ENCODE measurements around the gene GRPEL1. TPM values are rescaled to one million over a fixed set of nuclear protein-coding genes. Genes with fewer than 3 reads are reported as not detected.

GRPEL1 gene
- total RNA-seq, 1 experiment from 2014 or later = 80.1 TPM

DNA sequence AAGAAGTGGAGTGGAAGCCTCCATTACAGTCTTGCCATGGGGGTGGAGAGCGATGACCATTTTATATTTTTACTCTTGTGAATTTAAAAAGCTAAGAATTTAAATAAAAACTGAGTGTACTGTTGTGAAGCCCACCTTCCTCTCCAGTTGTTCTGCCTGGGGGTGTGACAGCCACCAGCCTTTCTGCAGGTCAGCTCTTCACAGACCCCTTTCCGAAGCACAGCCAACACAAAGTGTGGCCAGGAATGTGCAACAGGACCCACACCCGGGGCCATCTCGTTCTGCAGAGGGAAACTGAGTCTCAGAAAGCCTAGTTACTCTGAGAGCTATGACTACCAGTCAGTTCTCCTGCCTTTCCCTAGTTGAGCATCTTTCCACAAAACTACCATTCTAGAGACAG is 1.4 kb downstream of the GRPEL1 start:
- H3K9me2 ChIP-seq (ENCODE audit: insufficient read depth) = no peaks in the 10 kb centered on the region
- no peak for ATAC-seq
- intact Hi-C loops (cut with micrococcal nuclease) = no loop called here
- peak overlapping the region; percentile 94 for H3K9ac ChIP-seq (ENCODE audit: low read length)
- TSS peak; percentile 54 for BruUV-seq (replicated peaks)
- H3K79me2 ChIP-seq (ENCODE audit: insufficient read depth, low read length) = peaks cover 59% of the 10 kb centered on the region
- peaks cover 22 to 32% of the 10 kb centered on the region in 2 experiments for H3K36me3 ChIP-seq (ENCODE audit: control insufficient read depth in 1 of 2, insufficient read depth in 2 of 2, low read length in 2 of 2)
- H4K20me1 ChIP-seq (ENCODE audit: insufficient read depth) = no peaks in the 10 kb centered on the region
- DNase-seq (ENCODE audit: low read depth, low spot score) = no peak
- POLR2A ChIA-PET = no interaction called here
- peak overlapping the region; percentile 91 to 93 for H3K4me3 ChIP-seq (replicated peaks in 1 of 2; ENCODE audit: low read depth in 1 of 2, low read length in 2 of 2)
- peaks cover 11 to 28% of the 10 kb centered on the region in 2 experiments; a peak in 3 of 4 replicates for H3K4me1 ChIP-seq (ENCODE audit: control insufficient read depth in 1 of 2, insufficient read depth in 2 of 2, low read length in 2 of 2)
- RAD21 ChIA-PET (ENCODE audit: low non-redundant PET in 1 of 2, low total read pairs in 2 of 2, uncharacterized antibody in 2 of 2, unreplicated experiment in 2 of 2) = no interaction called here
- H3K4me2 ChIP-seq (ENCODE audit: low read length) = peak overlapping the region; percentile 96
- H3K27me3 ChIP-seq (ENCODE audit: insufficient read depth, low read length) = no peaks in the 10 kb centered on the region
- TF ChIP-seq TCF7L2 (IDR thresholded peaks at IDR 0.05; ENCODE audit: borderline replicate concordance, extremely low read depth, insufficient read depth, insufficient read length) (no peak), POLR2AphosphoS5 (IDR thresholded peaks at IDR 0.05; ENCODE audit: low read depth, low read length) (no peak), FOSL1 (IDR thresholded peaks at IDR 0.05; ENCODE audit: low read depth) (no peak), RAD21 (IDR thresholded peaks at IDR 0.05; ENCODE audit: low read depth) (no peak)
- H2AFZ ChIP-seq (ENCODE audit: low read depth, low read length, poor library complexity, severe bottlenecking) = no peak overlapping the region
- no peaks in the 10 kb centered on the region for H3K9me3 ChIP-seq (ENCODE audit: control insufficient read depth in 1 of 2, insufficient read depth in 1 of 2, low read depth in 1 of 2, low read length in 2 of 2)
- CTCF ChIA-PET = interaction anchor here (1.1 kb wide), 1 partner anchor 24 kb away, joined by 3 read pairs; a partner anchor contains a TSS
- H3K27ac ChIP-seq (ENCODE audit: low read depth, low read length) = no peak overlapping the region

DNA sequence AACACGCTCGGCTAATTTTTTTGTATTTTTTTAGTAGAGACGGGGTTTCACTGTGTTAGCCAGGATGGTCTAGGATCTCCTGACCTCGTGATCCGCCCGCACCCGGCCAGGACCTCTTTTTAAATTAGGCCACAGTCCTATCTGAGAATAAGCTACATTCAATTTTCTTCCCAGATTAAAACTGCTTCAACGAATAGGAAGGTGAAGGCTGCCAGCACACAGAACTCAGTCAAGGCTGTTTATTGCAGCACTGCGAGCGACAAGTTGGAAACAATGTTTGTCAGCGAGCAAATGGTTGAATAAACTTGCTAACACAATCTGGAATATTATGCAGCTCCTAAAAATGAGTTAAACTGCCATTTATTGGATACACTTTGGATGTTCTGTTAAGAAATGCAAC is 1.9 kb downstream of the GRPEL1 start:
- CTCF ChIA-PET = interaction anchor here (1.1 kb wide), 1 partner anchor 23 kb away, joined by 3 read pairs; a partner anchor contains a TSS

More for the DNA sequence above, 1.9 kb downstream of the GRPEL1 start:
- peaks cover 22 to 37% of the 10 kb centered on the region in 2 experiments for H3K36me3 ChIP-seq (ENCODE audit: control insufficient read depth in 1 of 2, insufficient read depth in 2 of 2, low read length in 2 of 2)
- DNase-seq (ENCODE audit: low read depth, low spot score) = no peak
- intact Hi-C loops (cut with micrococcal nuclease) = no loop called here
- H3K79me2 ChIP-seq (ENCODE audit: insufficient read depth, low read length) = peaks cover 64% of the 10 kb centered on the region
- H3K27me3 ChIP-seq (ENCODE audit: insufficient read depth, low read length) = no peaks in the 10 kb centered on the region
- POLR2A ChIA-PET = no interaction called here
- no peak overlapping the region for H3K27ac ChIP-seq (ENCODE audit: low read depth, low read length)
- H3K4me2 ChIP-seq (ENCODE audit: low read length) = peak overlapping the region; percentile 96; the same call in 1 of the 2 replicates
- peaks cover 11 to 26% of the 10 kb centered on the region in 2 experiments; a peak in 3 of 4 replicates for H3K4me1 ChIP-seq (ENCODE audit: control insufficient read depth in 1 of 2, insufficient read depth in 2 of 2, low read length in 2 of 2)
- RAD21 ChIA-PET (ENCODE audit: low non-redundant PET in 1 of 2, low total read pairs in 2 of 2, uncharacterized antibody in 2 of 2, unreplicated experiment in 2 of 2) = no interaction called here
- H3K9me3 ChIP-seq (ENCODE audit: control insufficient read depth in 1 of 2, insufficient read depth in 1 of 2, low read depth in 1 of 2, low read length in 2 of 2) = no peaks in the 10 kb centered on the region
- no peak overlapping the region for H3K9ac ChIP-seq (ENCODE audit: low read length)
- ATAC-seq = no peak
- H2AFZ ChIP-seq (ENCODE audit: low read depth, low read length, poor library complexity, severe bottlenecking) = no peak overlapping the region
- BruUV-seq (replicated peaks) = no TSS peak
- H3K4me3 ChIP-seq (replicated peaks in 1 of 2; ENCODE audit: low read depth in 1 of 2, low read length in 2 of 2) = peak overlapping the region; percentile 91 to 93; a peak in 3 of 4 replicates
- no peaks in the 10 kb centered on the region for H3K9me2 ChIP-seq (ENCODE audit: insufficient read depth)
- H4K20me1 ChIP-seq (ENCODE audit: insufficient read depth) = no peaks in the 10 kb centered on the region
- TF ChIP-seq, protein P1, sequence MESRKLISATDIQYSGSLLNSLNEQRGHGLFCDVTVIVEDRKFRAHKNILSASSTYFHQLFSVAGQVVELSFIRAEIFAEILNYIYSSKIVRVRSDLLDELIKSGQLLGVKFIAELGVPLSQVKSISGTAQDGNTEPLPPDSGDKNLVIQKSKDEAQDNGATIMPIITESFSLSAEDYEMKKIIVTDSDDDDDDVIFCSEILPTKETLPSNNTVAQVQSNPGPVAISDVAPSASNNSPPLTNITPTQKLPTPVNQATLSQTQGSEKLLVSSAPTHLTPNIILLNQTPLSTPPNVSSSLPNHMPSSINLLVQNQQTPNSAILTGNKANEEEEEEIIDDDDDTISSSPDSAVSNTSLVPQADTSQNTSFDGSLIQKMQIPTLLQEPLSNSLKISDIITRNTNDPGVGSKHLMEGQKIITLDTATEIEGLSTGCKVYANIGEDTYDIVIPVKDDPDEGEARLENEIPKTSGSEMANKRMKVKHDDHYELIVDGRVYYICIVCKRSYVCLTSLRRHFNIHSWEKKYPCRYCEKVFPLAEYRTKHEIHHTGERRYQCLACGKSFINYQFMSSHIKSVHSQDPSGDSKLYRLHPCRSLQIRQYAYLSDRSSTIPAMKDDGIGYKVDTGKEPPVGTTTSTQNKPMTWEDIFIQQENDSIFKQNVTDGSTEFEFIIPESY (IDR thresholded peaks at IDR 0.05; ENCODE audit: extremely low read depth, insufficient replicate concordance, low read length) = no peak
- TF ChIP-seq CEBPB (IDR thresholded peaks at IDR 0.05; ENCODE audit: low read depth) = no peak
- no peak for TF ChIP-seq EZH2 (IDR thresholded peaks at IDR 0.05)
- TF ChIP-seq ZNF274 (IDR thresholded peaks at IDR 0.05; ENCODE audit: low read depth, low read length) = no peak
- no peak for TF ChIP-seq ZFX (IDR thresholded peaks at IDR 0.05)
- TF ChIP-seq TCF7L2 (IDR thresholded peaks at IDR 0.05; ENCODE audit: borderline replicate concordance, extremely low read depth, insufficient read depth, insufficient read length) = no peak
- TF ChIP-seq, protein P2, sequence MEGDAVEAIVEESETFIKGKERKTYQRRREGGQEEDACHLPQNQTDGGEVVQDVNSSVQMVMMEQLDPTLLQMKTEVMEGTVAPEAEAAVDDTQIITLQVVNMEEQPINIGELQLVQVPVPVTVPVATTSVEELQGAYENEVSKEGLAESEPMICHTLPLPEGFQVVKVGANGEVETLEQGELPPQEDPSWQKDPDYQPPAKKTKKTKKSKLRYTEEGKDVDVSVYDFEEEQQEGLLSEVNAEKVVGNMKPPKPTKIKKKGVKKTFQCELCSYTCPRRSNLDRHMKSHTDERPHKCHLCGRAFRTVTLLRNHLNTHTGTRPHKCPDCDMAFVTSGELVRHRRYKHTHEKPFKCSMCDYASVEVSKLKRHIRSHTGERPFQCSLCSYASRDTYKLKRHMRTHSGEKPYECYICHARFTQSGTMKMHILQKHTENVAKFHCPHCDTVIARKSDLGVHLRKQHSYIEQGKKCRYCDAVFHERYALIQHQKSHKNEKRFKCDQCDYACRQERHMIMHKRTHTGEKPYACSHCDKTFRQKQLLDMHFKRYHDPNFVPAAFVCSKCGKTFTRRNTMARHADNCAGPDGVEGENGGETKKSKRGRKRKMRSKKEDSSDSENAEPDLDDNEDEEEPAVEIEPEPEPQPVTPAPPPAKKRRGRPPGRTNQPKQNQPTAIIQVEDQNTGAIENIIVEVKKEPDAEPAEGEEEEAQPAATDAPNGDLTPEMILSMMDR (IDR thresholded peaks at IDR 0.05 in 2 of 3, conservative IDR thresholded peaks at IDR 0.05 in 1 of 3; ENCODE audit: borderline replicate concordance in 1 of 3, insufficient read depth in 1 of 3, low read depth in 2 of 3, low read length in 2 of 3) = no peak
- no peak for TF ChIP-seq SRF (IDR thresholded peaks at IDR 0.05; ENCODE audit: low read depth)
- no peak for TF ChIP-seq JUND (IDR thresholded peaks at IDR 0.05)
- no peak for TF ChIP-seq YY1 (IDR thresholded peaks at IDR 0.05; ENCODE audit: extremely low read depth, insufficient replicate concordance, low read depth, low read length)
- TF ChIP-seq SIN3A (IDR thresholded peaks at IDR 0.05; ENCODE audit: low read depth) = no peak
- TF ChIP-seq EZH2phosphoT487 (IDR thresholded peaks at IDR 0.05; ENCODE audit: borderline replicate concordance) = no peak

Measured in HCT116 (cell line).